Sciatic nerve (tissue), 2 donors: Measurements from ENCODE around the gene CELSR1. TPM values are rescaled to one million over a fixed set of nuclear protein-coding genes. Genes with fewer than 3 reads are reported as not detected.
A peak's percentile ranks its signal among the peaks of the same experiment; 100 is the strongest.

ENCODE experiments used
- ATAC-seq: fragments of 200-7000 bp; cut with Tn5 transposase; one replicate; pipeline ENCODE4 v1.9.1; 2020; ENCODE audit warnings: mild to moderate bottlenecking, moderate library complexity
- DNase-seq: peaks from one replicate; pipeline ENCODE4 v3.0.0-alpha.2; 2020; ENCODE audit warnings: low spot score
- intact Hi-C: fragments of 100-400 bp; cut with DNase I; formaldehyde crosslinking; loops from one replicate; pipeline ENCODE4 v1.14.2; 2022
- total RNA-seq: library from RNA; stranded (reverse); fragmentation: NEBNext Ultra II Directional; extraction: Animal tissue kit (Norgen Biotek cat#: 25700); gene quantifications from one replicate; pipeline ENCODE4 v1.2.1, GENCODE V29; 2021
- donor health status: DM: no; HTN: no; CAD: no.
- donor health status: DM: no; HTN: no; CAD: no.

The CELSR1 gene
- total RNA-seq, 1 donor from 2014 or later, result 1.9 TPM

DNA sequence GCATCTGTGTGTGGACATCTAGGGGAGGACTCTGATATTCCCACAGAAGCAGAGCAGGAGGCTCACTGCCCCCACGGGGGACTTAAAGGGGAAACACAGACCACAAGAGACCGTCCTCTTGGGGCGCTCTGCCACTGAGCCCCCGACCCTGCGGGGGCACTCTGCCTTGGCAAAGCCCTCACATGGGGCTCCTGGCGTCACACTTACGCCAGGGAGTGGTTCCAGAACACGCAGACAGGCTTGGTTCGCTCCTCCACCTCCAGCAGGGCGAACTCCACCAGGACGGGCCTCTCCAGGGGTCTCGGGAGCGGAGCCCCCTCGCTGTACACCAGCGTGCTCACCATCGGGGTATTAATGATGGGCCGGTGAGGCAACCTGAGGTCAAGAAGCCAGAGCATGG is 156.8 kb downstream of the CELSR1 start:
- intact Hi-C loops, result loop anchor here (5.0 kb wide), 1 partner anchor 297 kb away; no protein-coding TSS in a partner anchor
- DNase-seq (no peak), ATAC-seq (no peak)

DNA sequence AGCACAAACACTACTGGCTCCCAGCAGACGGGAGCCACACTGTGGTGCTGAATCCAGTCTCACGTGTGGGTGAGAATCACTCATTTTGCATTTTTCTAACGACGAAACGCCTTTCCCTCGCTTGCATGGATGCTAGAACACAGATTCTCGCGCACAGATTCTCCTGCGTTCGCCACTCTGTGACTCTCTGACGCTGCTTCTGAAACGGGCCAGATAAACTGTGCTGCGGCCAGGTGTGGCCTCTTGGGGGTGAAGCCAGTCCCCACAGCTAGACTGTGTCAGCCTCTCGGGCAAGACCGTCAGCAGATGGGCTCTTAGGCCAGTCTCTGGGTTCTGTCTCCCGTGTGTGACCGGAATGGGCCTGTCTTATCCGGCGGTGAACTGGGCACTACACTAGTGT is 157.4 kb downstream of the CELSR1 start:
- intact Hi-C loops, result loop anchor here (5.0 kb wide), 1 partner anchor 297 kb away; no protein-coding TSS in a partner anchor
- no peak for DNase-seq
- ATAC-seq, result no peak

DNA sequence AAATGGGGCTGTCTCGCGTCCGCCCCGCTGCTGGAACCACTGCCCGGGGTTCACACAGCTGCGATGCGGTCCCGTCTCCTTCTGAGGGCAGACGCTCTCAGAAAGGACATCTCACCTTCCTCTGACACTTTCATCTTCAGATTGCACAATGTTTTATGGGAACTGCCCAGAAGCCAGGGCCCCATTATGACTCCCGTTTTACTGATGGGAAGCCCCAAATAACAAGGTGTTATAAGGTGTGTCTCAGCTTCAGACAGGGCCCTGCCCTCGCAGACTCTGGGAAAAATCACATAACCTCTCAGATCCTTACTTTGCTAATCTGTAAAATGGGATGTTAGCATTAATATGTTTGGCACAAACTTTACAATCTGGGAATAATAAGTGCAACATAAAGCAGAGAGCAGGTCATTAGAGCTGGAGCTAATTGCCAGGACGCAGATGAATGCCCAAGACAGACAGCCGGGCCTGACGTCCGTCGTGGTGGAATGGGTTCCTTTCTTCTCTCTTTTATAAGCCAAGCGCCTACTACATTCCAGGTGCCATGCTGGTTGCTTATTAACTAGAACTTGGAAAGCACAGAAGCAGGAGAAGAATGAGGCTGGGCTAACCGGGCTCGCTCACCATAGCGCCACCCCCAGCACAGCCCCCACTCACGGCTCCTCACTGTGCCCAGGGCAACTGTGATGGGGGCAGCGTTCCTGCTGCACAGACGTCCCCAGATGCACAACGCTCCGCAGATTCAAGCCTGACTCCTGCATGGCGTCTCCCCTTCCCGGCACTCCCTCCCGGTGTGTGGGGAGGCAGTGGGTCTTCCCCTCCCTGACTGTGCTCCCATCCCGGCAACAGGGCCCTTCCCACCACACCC is 158.1 kb downstream of the CELSR1 start:
- ATAC-seq (no peak), DNase-seq (no peak)
- intact Hi-C loops, result no loop called here

DNA sequence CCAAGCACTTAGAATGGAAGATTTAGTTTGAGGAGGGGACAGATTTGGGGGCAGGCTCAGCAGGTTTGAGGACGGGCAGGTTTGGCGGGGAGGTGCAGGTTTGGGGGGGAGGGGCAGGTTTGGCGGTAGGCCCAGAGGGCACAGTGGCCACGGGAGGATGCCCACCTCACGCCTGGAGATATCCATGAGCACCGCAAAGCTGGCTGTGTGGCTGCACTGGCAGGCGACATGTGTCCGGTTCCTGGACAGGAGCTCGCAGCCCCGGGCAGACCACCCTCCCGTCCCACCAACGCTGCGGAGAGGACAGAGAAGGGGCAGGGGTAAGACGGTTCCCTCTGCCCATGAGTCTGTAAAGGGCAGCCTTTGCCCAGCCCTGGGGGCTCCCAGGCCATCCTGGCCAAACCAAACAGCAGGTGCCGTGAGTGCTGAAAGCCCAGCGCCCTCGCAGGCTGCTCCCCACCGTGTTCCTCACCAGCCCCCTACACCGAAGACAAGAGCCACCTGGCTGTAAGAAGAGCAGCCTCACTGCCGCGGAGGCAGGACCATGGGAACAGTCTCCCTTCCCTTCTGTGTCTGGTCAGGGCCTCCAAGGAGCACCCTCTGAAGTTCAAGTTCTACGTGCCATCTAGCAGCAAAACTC is 158.9 kb downstream of the CELSR1 start:
- DNase-seq (no peak), ATAC-seq (no peak)
- intact Hi-C loops, result no loop called here

DNA sequence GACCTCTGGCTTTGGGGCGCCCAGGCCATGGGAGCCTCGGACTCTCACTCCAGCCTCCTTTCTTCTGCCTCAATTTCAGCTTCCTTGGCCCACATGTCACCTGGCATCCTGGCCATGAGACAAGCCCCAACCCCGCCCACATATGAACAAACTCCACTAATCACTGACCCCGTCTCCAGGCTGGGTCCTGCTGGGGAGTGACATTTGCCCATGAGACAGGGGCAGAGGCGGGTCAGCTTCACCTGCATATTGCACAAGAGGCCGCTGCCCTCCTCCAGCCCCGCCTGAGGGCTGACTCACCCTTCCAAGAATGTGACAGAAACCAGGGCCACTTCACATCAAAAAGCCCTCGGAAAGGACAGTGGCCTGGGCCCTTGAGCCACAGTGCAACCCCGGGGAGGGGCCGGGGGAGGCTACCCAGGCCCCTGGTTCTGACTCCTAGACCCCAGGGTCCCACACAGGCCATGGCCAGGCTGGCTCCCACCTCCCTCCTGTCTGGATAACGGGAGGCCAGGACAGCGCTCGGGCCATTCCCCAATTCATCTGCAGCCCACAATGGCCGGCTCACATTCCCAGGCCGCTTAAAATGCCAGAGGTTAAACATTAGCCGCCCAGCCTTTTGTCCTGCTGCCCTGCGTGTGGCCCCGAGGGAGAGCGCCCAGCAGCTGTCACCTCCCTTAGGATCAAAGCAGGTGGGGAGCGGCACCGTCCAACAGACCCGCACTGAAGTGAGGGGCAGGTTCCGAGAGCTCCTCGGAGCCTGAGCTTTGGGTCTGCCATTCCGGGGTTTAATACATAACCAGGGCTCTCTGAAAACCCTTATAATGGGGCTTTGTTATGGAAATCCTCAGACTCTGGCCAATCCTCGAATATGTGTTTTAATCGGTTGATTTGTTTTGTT is 159.6 kb downstream of the CELSR1 start:
- intact Hi-C loops, result no loop called here
- ATAC-seq, result peak; percentile 12

DNA sequence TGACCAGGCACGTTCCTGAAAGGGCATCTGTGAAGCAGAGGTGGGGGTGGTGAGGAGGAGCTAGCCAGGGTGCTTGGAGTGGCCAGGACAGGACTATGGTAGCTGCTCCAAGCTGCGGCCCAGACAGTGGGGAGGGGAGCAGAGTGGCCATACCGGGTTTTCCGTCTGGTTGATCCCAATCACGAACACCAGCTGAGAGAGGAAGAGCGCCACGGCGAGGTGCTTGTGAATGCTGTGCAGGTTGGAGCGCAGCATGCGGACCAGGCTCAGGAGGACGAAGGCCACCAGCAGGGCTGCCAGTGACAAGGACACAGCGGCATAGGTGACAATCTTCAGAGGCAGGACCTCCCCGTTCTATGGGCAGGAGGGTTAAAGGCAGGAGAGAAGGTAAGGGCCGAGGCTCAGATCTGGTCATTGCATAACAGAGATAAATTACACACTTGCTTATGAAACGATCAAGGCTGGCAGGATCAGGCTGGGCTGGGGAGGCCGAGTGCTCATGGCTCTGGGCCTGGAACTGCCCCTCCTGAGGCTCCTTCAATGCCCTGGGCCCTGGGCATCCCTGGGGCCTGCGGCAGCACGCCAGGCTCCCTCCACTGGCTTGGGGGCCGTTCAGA is 160.4 kb downstream of the CELSR1 start:
- DNase-seq, result no peak
- peak; percentile 58 for ATAC-seq
- intact Hi-C loops, result no loop called here

More for the DNA sequence above, 159.6 kb downstream of the CELSR1 start:
- no peak for DNase-seq

DNA sequence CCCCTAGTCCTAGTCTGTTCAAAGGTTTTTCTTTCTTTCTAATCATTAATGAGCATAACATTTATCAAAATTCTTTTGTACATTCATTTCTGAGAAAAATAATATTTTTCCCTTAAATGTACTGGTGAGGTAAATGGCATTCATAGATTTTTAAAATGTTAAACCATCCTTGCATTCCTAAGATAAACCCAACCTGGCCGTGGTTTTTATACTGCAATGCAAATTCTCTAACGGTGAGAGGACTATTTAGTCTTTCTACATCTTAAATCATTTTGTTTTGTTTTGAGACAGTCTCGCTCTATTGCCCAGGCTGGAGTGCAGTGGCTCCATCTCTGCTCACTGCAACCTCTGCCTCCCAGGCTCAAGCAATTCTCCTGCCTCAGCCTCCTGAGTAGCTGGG is 161.3 kb downstream of the CELSR1 start:
- ATAC-seq (no peak), DNase-seq (no peak)
- intact Hi-C loops, result no loop called here

DNA sequence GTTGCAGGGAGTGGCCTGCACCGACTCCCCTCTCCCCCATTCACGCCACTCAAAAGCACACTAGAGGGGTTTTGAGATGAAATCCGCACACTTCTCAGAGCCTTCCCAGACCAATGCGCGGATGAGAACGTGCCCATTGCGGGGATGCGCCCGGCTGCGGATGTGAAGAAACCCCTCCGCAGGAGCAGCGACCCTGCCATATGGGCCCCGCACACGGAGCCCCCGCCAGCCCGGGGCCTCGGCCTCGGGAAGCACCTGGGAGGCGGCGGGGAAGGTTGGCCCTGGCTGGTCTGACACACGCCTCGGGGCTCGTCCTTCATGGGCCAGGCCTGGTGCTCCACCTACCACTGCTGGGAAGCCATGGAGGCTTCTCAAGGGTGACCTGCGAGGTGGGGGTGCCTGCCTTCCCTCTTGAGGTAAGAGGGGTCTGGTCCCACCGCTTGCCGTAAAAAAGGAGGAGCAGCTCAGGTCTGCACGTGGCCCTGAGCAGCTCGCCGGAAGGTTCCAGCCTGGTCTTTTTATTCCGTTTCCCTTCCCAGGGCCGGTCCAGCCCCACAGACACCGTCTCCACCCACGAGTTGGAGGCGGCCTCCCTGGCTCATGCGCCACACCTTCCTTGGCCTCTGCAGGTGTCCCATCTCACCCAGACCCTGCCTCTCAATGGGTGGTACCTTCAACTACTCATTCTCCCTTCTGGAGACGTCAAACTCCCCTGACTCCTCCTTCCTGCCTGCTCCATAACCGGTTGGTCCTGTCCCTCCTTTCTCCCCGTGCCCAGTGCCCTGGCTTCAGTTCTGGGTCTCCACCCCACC is 162.6 kb downstream of the CELSR1 start:
- intact Hi-C loops, result no loop called here
- DNase-seq, result no peak
- no peak for ATAC-seq

DNA sequence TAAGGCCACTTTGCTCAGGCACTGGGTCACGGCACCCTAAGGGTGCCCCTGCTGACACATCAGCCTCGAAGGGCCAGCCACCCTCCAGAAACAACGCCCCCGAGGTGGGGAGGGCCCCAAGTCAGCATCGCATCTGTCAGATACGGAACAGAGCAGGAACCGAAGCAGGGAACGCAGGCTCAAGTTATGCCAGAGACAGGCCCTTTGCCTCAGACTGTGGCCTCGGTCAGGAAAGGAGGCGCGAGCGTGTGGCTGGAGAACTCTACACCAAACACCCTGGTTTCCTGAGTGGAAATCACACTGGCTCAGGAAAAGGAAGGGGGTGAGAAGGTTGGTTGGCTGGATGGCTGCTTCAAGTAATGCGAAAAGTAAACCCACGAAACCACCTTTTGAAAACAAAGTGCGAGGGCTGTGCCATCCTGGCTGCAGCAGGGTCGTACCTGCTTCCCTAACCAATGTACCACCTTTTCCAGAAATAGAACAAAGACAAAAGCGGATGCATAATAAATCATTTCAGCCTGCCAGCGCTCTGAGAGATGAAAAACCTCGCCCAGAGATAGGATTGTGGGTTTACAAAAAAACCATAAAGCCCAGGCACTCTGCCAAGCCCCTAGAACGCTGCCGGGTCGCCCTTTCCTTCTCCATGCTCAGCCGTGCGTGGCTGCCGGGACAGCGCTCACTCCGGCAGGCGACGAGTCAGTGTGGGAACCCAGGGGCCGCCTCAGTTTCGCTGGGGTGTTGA is 163.3 kb downstream of the CELSR1 start:
- ATAC-seq, result no peak
- no peak for DNase-seq
- intact Hi-C loops, result no loop called here

DNA sequence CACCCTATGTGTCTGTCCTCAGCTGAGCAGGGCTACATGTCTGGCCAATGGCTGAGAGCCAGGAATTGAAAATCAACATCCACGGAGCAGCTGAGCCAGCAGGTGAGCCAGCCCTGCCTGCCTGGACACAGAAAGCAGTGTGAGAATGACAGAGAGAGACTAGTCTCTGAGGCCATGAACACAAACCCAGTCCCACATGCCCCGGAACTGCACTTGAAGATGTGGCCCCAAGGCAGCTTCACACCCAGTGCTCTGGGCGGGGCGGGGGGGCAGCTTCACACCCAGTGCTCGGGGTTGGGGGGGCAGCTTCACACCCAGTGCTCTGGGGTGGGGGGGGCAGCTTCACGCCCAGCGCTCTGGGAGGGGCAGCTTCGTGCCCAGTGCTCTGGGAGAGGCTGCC is 164.3 kb downstream of the CELSR1 start:
- intact Hi-C loops, result no loop called here
- no peak for DNase-seq
- no peak for ATAC-seq

DNA sequence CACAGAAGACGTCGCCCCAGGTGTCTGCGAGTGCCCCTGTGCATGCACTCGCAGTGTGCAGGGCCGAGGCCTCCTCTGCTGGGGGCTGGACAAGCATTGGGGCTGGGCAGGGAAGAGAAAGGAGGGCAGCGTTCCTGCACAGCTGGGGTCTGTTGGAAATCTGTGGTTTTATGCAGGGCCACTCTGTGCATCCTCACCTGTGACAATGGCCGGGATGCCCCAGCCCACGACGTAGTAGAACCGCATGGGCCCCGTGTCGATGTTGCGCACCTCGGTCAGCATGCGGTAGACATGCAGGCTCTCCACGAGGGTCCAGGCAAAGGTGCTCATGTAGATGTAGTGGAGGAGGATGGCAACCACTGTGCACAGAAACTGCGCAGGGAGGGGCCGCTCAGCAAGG is 164.7 kb downstream of the CELSR1 start:
- DNase-seq (no peak), ATAC-seq (no peak)
- intact Hi-C loops, result no loop called here

DNA sequence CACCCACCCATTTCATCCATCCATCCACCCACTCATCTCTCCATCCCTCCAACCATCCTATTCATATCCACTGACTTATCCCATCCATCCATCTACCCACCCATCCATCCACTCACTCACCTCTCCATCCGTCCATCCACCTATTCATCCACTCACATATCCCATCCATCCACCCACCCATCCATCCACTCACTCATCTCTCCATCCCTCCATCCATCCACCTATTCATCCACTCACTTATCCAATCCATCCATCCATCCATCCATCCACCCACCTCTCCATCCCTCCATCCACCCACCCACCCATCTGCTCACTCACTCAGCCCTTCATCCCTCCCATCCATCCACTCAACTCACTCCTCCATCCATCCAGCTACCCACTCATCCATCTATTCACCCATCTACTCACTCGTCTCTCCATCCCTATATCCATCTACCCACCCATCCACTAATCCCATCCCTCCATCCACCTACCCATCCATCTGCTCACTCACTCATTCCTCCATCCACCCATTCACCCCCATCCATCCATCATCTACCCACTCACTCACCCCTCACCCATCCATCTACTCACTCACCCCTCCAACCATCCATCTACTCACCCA is 165.7 kb downstream of the CELSR1 start:
- intact Hi-C loops, result no loop called here
- no peak for ATAC-seq

DNA sequence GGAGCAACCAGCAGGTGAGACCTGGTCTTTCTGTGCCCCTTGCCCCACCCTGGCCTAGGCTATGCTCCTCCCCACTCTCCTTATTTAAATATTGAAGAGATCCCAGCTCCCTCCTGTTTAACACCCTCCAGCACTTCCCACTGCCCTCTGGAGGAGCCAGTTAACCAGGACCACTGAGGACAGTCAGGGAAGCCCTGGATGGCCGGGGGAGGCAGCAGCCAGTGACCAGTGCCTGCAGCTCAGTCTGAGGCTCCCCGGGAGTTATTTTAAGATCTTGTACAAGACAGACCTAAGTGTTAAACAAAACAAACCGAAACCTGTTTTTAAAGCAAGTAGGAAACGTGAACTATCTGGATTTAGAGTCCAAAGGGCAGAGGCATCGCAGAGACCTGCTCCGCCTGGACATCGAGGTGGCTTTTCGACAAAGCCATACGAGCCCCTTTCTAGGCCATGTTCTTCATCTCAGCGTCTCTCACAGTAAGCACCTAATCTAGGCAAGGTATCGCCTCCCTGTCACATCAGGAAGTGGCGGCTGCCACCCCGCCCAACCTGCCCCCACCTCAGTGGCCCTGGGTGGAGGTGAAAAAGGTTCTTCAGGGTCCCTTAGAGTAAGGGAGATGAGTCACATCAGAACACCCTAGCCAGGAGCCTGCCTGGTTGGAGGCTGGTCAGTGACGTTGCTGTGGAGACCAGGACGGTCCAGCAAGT is 166.7 kb downstream of the CELSR1 start:
- intact Hi-C loops, result no loop called here
- ATAC-seq, result no peak
- no peak for DNase-seq

More for the DNA sequence above, 165.7 kb downstream of the CELSR1 start:
- no peak for DNase-seq

DNA sequence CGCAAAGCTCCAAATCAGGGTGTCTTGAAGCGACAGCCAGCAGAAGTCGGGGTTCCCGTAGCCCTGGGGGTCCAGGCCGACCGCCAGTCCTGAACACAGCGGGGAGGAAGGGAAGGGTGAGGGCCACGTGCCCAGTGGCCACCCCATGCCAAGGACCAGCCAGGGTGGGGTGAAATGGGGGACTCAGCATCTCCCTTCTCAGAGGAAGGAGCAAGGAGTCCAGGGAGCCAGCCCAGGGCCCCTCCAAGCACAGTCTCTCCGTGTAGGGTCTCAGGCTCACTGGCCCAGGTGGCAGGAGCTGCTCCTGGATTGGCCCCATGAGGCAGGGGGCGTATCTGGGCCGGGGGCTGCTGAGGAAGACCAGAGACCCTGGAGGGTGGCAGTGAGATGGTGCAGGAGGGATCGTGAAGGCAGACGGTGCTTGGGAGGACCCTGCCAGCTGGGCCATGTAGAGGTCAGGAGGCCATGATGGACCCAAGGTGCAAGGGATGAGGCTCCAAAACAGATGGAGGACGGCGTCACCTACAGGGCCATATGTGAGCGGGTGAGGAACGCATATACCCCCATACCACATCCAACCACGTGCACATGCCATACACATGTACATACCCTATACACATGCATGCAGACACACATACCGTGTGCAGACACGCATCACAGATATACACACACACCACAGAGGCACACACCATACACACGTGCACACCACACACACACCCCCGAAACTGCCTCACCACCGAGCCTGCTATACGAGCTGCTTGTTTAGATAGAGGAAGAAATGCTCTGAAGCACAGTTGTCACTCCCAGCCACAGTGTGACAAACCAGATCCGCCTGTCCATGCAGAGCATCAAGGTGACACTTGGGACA is 167.5 kb downstream of the CELSR1 start:
- ATAC-seq, result no peak
- intact Hi-C loops, result no loop called here

DNA sequence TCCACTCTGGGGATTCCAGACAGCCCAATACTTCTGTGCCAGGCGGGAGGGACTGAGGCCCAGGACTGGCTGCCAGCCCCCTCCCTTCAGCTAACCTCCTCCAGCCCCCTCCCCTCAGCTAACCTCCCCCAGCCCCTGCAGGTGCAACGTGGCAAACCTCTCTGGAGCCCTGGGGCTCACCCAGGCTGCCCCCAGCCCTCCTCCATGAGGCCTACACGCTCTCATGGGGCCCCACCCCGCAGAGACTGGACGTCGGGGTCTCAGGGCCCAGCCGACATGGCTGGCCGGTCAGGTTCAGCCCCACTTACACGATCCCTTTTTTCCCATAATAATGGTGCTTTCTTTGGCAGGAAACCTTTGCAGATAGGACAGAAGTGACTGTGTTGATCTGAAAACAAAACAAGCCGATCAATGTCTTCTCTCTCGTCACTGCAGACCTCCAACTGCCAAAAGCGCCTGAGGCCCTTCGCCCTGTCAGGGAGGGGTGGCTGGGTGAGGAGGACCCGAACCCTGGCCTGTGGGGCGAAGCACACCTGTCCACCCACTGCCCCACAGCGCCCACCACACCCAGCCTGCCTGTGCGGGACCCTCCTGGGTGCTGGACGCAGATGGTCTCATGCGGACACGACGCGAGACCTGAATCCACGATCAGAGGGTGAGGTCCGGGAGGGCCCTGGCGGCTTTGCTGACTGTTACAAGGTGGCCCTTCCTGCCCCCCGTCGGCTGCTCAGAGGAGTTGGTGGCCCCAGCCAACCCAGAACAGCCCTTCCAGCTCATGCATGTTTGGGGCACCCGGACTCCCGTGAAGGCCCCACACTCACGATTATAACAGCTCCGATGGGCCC is 168.3 kb downstream of the CELSR1 start:
- no peak for DNase-seq
- intact Hi-C loops, result no loop called here
- no peak for ATAC-seq

More for the DNA sequence above, 167.5 kb downstream of the CELSR1 start:
- DNase-seq, result no peak
